Vagina (tissue), 2 donors: ENCODE data around the gene KRTAP10-5.

Experiments used
- CTCF ChIP-seq, 3 experiments: fragments of 450-650 bp in 2 of 3; fragments of 200-600 bp in 1 of 3; sonication (generic) in 1 of 3; IDR thresholded peaks; one replicate each; pipeline ENCODE4 v1.5.1; 2017 to 2019; ENCODE audit warnings: antibody characterized with exemption in 3 of 3, mild to moderate bottlenecking in 2 of 3, moderate library complexity in 2 of 3
- POLR2A ChIP-seq, 2 donors: fragments of 450-650 bp; IDR thresholded peaks; one replicate each; pipeline ENCODE4 v1.6.1; 2017; ENCODE audit warnings: antibody characterized with exemption in 2 of 2, mild to moderate bottlenecking in 2 of 2, moderate library complexity in 2 of 2
- POLR2AphosphoS5 ChIP-seq, 2 donors: sonication (generic); formaldehyde crosslinking; IDR thresholded peaks; one replicate each; pipeline ENCODE4 v1.9.0; 2017; ENCODE audit warnings: antibody characterized with exemption in 2 of 2, mild to moderate bottlenecking in 2 of 2, low read depth in 1 of 2; ENCODE audit not compliant: insufficient read depth in 1 of 2

- TF ChIP-seq CTCF (IDR thresholded peaks at IDR 0.05): no peak
- no peak for TF ChIP-seq POLR2AphosphoS5 (IDR thresholded peaks at IDR 0.05; ENCODE audit: insufficient read depth in 1 of 2, low read depth in 1 of 2)
- no peak for TF ChIP-seq POLR2A (IDR thresholded peaks at IDR 0.05)
Measured at GRCh38 chr21:44613386-44614155, 33.2 kb upstream of the KRTAP10-5 start.
